GM12892 (cell line): ENCODE measurements around the gene IFI44L.

Experiments
- POLR2A ChIP-seq: IDR thresholded peaks from 2 replicates; pipeline ENCODE4 v1.6.1; 2011; ENCODE audit warnings: low read depth, low read length, control low read depth
- POLR2AphosphoS5 ChIP-seq: IDR thresholded peaks from 2 replicates; pipeline ENCODE4 v1.6.1; 2011; ENCODE audit warnings: low read depth, low read length, control low read depth

DNA sequence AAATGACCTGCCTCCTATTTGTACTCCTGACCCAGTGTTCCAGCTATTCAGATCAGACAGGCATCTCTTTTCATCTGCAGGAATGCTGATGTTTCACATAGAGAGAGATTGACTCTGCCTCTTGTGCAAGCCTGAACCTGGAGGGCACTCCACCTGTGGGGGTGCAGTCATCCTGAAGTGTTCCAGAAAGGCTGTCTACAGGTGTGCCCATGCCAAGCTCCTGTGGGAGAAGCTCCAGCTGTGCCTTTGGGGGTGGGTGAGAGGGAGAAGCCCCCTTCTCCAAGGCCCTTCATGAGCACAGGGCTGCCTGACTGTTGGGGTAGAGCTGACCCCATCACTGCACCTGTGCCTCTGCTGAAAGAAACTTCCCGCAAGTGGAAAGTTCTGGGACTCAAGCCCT, 52.2 kb downstream of the IFI44L start:
- TF ChIP-seq POLR2A (no peak), POLR2AphosphoS5 (no peak)
